HG03159 (cell line): ENCODE measurements around the gene SPDYE4.

Experiments used
- ATAC-seq: cut with Tn5 transposase; IDR thresholded peaks from one replicate; pipeline ENCODE4 v1.9.1; 2021; ENCODE audit warnings: mild to moderate bottlenecking, moderate library complexity; ENCODE audit not compliant: unreplicated experiment

Gene SPDYE4

DNA sequence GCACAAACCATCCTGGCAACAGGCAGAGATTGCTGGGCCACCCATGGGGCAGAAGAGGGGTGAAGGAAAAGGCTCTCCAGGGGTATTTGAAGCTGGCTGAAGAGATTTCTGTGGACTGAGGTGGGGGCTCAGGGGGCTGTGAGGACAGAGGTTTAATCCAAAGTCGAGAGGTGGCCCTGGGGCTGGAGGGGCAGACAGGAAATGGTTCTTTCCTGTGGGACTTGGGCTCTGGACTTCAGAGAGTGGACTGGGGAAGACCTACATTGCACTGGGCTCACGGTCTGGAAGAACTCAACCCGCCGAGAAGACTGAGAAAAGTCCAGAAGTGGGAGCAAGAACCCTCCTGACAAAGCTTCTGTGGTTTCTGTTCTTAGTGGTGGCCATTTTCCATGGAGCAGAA is 16.6 kb downstream of the SPDYE4 start:
- no peak for ATAC-seq

DNA sequence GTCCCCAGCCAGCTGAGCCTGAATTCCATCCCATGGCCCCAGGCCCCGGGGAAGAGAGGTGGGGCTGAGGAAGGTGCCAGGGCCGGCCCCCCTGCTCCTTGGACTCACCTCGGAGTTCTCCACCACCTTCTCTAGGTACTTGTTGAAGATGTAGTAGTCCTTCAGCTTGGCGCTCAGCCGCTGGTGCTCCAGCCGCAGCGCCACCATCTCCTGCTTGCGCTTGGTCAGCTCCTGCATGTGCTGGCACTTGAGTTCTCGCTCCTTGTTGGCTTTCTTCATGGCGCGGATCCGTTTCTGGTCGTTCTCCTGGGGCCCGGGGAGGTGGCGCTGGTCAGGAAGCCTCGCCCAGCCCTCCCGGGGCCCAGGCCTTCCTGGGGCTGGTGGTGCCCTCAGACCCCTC is 17.0 kb downstream of the SPDYE4 start:
- ATAC-seq, result no peak

DNA sequence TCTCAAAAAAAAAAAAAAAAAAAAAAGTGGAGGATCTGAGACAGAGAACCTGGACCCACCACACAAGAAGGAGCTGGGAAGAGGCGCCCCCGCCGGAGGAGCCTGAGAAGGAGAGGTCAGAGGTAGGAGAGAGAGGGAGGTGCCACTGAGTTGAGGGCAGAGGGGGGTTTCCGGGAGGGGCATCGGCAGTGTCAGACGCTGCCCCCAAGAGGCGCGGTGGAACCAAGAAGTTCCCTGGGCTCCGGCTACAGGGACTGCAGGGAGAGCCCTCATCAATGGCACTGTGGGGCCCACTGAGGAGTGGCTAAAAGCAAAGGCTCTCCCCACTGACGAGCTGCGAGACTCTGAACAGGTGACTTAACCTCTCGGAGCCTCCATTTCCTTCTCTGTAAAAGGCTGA is 17.9 kb downstream of the SPDYE4 start:
- no peak for ATAC-seq

DNA sequence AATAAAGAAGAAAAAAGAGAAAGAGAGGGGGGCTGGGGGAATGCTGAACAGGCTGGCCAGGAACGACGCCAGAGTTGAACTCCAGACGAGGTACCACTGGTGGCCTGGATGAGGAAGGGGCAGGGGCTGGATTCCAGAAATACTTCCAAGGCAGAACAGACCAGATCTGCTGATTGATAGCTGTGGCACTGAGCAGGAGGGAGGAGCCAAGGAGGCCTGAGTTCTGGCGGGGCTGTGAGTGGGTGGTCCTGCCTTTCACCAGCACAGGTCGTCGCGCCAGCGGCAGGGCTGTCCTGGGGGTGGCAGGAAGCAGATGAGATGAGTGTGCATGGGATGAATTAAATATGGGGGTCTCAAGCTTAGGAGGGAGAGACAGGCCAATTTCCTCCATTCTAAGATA is 19.2 kb downstream of the SPDYE4 start:
- no peak for ATAC-seq

DNA sequence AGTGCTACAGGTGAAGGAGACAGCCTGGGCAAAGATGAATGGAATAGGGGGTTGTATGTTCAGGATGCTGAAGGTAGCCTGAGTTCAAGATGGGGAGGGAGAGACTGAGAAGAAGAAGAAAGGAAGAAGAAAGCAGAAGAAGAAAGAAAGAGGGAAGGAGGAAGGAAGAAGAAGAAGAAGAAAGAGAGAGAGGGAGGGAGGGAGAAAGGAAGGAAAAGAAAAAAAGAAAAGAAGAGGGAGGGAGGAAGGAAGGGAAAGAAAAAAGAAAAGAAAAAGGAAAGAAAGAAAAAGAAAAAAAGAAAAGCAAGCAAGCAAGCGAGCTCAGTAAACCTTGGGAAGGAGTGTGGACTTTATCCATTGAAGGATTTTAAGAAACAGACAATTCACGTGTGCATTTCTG is 21.6 kb downstream of the SPDYE4 start:
- ATAC-seq, result no peak

DNA sequence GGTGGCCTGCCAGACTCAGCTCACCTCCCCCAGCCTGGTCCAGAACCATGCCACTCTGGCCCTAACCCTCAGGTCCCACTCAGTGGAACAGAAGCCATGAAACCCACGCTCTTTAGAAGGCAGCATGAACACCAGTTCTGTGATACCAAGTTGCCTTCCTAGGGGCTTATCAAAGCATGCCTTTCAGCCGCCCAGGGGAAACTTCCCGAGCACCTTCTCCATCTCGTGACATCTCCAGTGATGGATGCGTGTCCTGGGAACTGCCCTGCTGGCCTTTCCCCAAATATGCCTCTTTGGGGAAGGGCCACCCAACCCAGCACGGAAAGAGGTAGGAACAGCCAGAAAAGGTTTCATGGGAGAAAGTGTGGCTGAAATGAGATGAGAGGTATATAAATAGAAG is 22.0 kb downstream of the SPDYE4 start:
- no peak for ATAC-seq

DNA sequence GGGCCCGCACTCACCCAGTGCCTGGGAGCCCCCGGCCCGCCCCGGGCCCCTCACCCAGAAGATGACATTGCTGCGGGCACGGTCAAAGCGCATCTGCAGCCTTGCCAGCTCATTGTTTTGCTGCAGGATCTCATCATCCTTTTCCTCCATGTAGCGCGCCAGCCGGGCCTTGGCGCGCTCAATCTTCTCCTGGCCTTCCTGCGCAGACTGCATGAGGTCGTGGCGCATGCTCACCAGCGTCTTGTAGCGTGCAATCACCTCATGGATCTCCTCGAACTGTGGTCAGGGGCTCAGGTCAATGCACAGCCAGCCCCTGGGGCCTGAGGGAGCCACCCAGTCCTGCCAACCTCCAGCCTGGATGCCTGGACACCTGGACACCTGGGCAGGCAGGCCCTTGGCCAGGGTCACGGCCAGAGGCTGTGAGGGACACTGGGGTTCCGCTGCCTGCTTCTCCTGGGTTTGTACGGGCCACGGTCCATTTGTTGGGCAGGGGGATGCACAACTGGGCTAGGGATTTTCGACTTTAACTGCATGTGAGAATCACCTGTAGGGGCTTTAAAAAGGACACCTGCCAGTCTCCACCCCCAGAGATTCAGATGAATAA is 22.9 kb downstream of the SPDYE4 start:
- ATAC-seq, result no peak

DNA sequence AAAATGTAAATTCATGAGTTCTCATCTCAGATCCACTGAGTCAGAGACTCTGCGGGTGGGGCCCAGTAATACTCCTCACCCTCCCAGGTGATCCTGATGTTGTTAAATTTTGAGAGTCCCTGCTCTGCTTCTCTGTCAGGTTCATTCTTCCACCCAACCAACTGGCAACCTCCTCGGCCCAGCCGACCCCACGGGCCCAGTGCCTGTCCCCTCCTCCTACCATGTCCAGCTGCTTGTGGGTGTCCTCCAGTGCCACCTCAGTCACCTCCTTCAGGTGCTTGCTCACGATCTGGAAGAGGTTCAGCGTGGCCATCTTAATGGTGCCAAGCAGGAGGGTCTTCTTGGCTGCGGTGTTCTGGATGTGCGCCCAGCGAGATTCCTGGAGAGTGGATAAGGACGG is 23.5 kb downstream of the SPDYE4 start:
- ATAC-seq, result no peak

DNA sequence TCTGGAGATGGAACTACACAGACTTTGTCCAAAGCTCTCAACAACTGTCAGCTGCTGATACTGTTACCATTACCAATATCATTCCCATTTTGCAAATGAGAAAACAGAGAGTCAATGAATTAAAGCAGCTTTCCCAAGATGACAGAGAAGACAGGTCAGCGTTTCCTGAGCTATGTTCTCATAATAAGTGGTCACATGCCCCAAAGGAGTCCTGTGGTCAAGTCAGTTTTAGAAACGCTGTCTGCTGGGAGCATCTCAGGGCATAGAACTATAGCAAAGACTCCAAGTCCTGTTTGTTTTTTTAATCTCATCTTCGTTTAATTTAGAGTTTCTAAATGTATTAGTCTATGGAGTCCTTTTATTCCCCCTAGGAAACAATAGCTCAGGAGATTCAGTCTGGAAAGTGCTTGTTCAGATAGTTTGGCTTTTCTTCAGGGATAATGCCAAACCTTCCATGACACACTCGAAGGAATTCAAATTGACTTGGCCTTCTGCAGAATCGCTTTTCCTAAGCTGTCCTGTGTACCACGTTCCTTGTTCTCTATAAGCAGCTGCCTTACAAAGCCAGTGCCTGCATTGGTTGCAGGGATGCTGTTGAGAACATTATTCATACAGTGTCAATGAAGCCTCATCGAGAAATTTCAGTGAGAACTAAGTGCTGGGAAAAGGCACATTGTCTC is 25.8 kb downstream of the SPDYE4 start:
- ATAC-seq, result no peak

DNA sequence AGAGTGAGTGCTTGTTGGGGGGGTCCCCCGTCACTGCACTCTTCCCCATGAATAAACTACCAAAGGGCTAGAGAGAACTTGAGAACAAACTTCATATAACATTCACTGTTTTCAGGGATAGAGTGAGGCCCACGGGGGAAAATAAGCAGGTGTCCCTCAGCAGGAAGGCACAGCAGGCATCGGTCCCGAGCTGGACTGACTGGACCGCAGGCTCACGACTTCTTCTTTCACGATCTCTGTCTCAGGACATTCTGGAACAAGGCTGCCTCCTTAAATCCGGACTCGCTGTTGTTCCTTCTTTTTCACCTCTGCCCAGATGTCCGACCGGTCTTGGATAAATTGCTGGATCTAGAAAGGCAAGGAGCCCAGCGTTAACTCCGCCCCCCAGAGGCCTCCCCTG is 28.5 kb downstream of the SPDYE4 start:
- no peak for ATAC-seq

DNA sequence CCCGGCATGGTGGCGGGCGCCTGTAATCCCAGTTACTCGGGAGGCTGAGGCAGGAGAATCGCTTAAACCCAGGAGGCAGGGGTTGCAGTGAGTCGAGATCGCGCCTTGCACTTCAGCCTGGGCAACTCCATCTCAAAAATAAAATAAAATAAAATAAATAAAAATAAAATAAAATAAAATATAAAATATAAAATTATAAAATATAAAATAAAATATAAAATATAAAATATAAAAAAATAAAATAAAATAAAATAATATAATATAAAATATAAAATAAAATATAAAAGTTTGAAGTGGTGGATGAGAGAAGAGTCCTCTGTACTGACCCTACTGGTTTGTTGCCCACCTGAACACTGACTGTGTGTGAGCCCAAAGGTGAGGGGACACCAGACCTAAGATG is 28.9 kb downstream of the SPDYE4 start:
- no peak for ATAC-seq

DNA sequence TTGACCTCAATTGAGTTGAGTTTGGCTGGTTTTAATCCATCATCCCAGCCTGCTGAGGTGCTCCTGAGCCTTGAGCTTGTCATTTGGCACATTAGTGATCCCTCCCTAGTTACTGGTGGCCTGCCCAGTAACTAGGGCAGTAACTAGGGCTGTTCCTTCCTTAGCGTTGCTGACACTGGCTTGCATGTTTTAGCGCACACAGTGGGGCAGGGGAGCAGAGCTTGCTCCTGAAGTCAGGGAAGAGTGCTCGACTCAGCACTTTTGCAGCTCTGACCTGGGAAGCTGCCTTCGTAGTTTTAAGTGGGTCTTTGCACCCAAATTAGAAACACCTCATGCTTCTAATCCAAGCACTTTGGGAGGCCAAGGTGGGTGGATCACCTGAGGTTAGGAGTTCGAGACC is 29.4 kb downstream of the SPDYE4 start:
- ATAC-seq, result no peak

DNA sequence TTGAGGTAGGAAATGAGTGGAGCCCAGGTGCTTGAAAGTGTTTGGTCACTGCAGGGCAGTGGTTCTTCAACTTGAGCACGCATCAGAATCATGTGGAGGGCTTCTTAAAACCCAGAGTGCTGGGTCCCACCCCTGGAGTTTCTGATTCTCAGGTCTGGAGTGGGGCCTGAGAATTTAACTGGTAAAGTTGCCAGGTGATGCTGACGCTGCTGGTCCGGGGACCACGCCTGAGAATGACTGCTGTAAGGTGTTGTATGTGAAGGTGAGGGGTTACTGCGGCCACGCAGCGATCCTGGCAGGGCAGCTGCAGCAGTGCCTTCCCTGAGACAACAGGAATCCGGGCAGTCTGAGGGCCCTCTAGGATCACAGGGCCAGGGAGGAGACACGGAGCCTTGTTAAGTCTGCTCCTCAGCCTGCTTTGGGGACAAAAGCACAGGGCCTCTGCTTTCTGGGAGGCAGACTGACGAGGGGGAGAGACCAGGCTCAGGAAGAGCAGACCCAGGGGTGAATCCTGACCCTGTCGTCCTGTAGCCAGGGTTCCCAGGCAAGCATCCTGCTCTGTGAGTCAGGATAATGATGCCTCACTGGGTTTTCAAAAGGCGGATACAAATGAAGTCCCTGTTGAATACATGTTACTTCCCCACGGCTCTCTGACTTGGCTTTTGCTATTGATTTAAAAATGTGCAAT is 30.0 kb downstream of the SPDYE4 start:
- no peak for ATAC-seq

DNA sequence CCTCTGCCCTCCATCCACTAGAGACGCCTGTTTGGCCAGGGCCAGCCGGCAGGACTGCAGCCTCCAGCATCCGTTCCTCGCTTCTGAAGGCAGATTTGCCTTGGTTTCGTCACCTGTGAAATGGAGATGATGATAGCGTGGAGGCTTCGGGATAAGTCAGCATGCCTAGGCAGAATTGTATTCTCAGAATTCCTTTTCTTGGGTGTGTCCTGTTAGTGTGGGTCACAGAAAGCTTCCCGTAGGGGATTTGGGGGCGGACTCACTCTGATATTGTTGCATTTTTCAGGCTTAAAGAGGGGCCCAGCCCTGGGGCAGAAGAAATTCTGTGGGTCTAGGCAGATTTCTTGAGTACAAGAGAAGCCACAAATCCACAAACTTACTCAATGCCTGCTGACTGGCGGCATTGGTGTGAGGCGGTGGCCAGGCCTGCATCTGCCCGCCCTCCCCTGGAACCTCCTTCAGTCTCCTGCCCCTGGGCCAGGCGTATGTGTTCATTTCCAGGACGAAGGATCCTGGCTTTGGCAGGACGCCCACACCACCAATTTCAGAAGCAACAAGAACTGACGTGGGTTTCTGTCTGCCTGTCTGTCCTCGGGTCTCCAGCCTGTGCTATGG is 31.3 kb downstream of the SPDYE4 start:
- ATAC-seq, result no peak

DNA sequence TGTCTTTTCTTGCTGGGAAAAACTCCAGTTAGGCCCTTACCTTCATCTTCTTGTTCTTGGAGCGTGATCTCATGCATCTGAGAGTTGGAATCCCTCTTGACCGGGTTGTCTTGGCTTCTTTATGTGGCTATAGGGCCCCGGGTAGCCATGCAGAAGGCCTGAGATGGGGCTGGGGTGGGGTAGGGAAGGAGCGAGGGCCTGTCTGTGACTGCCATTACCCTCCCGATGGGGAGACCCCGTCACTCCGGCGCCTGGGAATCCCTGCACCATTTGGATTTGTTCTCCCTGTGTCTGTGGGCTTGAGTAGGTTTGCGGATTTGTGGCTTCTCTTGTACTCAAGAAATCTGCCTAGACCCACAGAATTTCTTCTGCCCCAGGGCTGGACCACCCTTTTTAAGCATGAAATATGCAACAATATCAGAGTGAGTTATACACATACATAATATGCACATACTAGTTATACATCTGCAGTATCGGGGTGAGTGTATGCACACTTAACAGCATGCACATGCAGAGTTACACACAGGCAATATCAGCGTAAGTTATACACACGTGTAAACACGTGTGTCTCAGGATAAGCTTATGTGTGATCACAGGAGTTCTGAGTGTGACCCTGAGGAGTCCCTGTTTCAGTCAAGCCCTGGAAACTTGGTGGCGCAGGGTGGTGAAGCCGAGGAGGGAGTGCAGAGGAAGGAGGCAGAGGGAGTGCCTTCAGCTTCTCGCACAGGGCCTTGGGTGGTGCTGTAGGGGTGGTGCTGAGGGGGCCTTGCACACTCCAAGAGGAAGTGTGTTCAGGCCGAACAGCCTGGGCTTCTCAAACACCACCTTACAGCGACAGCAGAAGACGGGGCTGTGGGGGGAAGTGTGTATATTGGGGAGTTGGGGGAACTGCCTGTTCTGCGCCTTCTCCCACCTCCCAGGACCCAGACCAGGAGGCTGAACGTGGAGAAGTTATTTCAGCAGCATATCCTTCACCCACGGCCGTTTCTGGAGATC is 32.2 kb downstream of the SPDYE4 start:
- no peak for ATAC-seq

DNA sequence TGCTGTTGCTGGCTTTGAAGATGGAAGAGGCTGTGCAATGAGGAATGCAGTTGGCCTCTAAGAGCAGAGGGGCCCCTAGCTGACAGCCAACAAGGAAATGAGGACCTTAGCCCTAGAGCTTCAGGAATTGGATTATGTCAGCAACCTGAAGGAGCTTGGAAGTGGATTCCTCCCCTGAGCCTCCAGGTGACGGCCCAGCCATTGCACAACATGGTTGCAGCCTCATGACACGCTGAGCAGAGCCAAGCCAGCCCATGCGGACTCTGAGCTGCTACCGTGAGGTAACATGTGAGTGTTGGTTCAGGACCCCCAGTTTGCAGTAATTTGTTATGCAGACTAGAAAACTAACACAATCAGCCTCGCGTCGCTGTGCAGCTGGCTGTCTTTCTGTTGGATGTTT is 33.9 kb downstream of the SPDYE4 start:
- no peak for ATAC-seq

DNA sequence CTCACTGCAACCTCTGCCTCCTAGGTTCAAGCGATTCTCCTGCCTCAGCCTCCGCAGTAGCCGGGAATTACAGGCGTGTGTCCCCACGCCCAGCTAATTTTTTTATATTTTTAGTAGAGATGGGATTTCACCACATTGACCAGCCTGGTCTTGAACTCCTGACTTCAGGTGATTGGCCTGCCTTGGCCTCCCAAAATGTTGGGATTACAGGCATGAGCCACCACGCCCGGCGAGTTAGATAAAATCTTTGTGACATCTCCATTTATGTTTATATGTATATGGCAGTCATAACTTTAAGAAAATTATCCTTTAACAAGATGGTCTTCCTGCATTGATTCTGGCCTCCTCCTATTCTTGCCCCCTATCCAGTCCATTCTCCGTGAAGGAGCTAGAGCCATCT is 37.8 kb downstream of the SPDYE4 start:
- no peak for ATAC-seq

DNA sequence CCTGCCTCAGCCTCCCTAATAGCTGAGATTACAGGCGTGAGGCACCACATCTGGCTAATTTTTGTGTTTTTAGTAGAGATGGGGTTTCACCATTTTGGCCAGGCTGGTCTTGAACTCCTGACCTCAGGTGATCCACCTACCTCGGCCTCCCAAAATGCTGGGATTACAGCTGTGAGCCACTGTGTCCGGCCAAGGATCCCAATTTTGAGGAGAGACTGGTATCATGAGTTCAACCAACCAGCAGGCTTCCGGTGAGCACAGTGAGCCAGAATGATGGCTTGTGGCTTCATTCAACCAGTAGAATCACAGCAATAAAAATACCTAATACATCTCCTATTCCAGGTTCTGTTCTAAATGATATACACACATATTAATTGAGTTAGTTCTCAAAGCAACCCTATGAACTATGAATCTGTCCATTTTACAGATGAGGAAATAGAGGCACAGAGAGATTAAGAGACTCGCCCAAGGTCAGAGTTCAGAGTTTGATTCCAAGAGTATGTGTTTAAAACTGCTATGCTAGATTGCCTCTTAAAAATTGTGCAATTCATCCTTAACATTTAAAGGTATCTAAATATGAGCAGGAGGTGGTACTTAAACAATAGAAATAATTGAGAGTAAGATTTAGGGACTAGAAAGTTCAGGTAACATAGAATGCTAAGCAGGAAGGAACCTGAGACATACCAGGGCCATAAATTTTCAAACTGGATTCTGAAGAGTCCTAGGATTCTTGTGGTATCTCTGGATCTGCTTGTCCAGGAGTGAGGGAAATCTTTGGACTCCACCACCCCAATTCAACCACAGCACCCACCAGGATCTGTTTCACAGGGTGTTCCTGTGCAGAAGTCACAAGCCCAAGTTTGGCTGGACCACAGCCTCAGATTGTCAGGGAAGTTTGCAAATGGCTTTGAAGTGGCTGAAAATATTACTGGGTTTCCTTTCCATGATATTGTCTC is 38.8 kb downstream of the SPDYE4 start:
- ATAC-seq, result no peak

DNA sequence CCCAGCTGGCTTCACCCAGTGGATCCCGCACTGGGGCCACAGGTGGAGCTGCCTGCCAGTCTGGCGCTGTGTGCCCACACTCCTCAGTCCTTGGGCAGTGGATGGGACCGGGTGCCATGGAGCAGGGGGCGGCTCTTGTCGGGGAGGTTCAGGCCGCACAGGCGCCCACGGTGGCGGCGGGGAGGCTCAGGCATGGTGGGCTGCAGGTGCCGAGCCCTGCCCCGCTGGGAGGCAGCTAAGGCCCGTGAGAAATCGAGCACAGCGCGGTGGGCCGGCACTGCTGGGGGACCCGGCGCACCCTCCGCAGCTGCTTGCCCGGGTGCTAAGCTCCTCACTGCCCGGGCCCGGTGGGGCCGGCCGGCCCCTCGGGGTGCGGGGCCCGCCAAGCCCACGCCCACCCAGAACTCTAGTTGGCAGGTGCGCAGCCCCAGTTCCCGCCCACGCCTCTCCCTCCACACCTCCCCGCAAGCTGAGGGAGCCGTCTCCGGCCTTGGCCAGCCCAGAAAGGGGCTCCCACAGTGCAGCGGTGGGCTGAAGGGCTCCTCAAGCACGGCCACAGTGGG is 40.3 kb downstream of the SPDYE4 start:
- ATAC-seq, result no peak
